Subcutaneous adipose tissue (tissue), 4 donors: ENCODE measurements around the gene GDF7. TPM values are rescaled to one million over a fixed set of nuclear protein-coding genes. Genes with fewer than 3 reads are reported as not detected.

ENCODE experiments used
- total RNA-seq, 4 donors: library from RNA; depleted of rRNA; stranded (reverse); fragments of >200 nt; gene quantifications; one replicate each; pipeline ENCODE4 v1.1.0, GENCODE V29; 2016
- TF ChIP-seq, protein P1 (sequence below): fragments of 450-650 bp; IDR thresholded peaks from one replicate; pipeline ENCODE4 v1.5.1; 2016; ENCODE audit warnings: low read depth, mild to moderate bottlenecking, control low read depth, antibody characterized with exemption, moderate library complexity

The GDF7 gene
- total RNA-seq, 4 donors from 2014 or later, result under 0.01 to 0.19 (median under 0.01) TPM; not detected in 1

DNA sequence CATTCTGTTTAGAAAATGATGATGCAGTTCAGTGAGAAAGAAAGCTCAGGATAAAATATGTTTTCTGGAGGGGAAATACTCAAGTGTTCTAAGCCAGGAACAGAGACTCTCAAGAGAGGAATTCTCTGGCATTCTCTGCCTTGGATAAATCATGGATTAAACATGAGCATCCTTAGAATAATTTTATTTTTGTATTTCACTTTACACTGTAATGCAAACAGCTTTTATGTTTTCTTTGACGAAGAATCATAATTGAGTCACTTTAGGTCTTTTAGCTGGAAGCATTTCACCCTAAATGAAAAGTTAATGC, 11.1 kb downstream of the GDF7 start:
- TF ChIP-seq, protein P1, sequence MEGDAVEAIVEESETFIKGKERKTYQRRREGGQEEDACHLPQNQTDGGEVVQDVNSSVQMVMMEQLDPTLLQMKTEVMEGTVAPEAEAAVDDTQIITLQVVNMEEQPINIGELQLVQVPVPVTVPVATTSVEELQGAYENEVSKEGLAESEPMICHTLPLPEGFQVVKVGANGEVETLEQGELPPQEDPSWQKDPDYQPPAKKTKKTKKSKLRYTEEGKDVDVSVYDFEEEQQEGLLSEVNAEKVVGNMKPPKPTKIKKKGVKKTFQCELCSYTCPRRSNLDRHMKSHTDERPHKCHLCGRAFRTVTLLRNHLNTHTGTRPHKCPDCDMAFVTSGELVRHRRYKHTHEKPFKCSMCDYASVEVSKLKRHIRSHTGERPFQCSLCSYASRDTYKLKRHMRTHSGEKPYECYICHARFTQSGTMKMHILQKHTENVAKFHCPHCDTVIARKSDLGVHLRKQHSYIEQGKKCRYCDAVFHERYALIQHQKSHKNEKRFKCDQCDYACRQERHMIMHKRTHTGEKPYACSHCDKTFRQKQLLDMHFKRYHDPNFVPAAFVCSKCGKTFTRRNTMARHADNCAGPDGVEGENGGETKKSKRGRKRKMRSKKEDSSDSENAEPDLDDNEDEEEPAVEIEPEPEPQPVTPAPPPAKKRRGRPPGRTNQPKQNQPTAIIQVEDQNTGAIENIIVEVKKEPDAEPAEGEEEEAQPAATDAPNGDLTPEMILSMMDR, result no peak

DNA sequence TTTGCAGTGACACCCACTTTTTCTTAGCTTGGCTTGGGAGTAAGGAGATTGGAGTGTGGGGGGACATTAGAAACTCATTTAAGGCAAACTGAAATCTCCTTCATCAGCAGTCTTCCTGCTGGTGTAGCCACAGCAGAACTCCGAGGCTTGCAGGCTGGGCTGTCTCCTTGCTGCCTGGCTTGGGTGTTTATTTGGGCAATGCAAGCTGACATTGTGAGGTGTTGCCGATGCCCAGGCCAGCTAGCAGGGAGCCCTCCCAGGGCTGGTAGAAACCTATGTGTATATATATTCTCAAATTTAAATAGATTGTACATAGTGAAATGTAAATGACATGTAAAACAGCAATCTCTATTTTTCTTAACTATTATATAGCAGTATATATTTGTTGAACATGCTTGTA, 11.8 kb downstream of the GDF7 start:
- TF ChIP-seq, protein P1, result no peak

GRCh38 chr2:20680744-20681375, 13.9 kb downstream of the GDF7 start:
- TF ChIP-seq, protein P1, result no peak

- TF ChIP-seq, protein P1, result no peak
These were observed 15.4 kb downstream of the GDF7 start for GRCh38 chr2:20682167-20682920.

DNA sequence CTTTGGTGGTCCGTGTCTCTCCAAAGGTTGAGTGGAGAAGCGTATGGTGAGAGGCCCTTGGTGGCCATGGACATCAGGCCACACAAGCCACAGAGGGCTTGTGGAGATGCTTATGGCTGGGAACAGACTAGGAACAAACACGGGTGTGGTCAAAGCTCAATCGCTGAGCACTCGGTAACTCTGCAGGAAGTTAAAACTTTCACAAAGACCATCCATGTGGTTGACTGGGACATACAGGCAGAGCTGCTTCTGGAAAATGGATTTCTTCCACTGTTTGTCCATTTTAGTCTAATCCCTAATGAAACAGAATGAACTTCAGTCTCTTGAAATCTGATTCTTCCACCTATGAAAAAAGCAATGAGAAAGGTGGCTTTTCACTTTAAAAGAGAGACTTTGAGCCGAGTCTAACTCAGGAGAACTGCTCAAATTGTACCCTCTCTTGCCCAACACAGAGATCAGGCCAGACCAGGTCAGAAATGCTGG, 17.7 kb downstream of the GDF7 start:
- TF ChIP-seq, protein P1, result no peak

DNA sequence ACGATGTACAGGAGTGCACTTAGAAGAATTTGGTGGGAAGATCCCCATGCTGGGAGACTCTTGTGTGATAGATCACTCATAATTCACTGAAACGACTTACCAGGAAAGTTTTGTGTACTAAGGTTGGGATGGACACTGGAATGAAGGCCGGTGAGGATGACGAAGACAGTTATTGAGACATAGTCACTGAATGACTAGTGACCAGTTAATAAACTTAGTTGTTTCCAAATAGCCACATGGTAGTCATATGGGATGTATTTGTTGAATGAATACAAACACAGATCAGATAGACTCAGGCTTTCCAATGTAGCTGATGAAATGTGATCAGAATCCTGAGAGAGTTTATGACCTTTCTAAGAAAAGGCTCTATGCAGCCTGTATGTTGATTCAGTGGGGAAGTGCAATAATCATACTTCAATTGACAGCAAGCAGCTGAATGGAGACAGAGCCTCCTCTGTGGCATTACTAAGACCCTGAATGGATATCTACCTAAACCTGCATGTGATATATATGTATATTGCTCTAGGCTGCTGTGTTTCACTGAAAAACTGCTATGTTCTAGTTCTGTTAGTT, 20.4 kb downstream of the GDF7 start:
- TF ChIP-seq, protein P1, result no peak
